Nephron (organoid): Measurements from ENCODE around the gene PLEKHG4.

ENCODE experiments used
- H3K27ac Mint-ChIP-seq, 3 experiments: 2 replicates each; pipeline ENCODE4 v1.8.0; 2020; ENCODE audit warnings: mixed read lengths in 3 of 3, mild to moderate bottlenecking in 2 of 3, moderate library complexity in 1 of 3
- H3K27me3 Mint-ChIP-seq: 2 replicates; pipeline ENCODE4 v1.8.0; 2021; ENCODE audit warnings: low read depth, mild to moderate bottlenecking, moderate library complexity, mixed read lengths
- H3K36me3 Mint-ChIP-seq: 2 replicates; pipeline ENCODE4 v1.8.0; 2020; ENCODE audit warnings: low read depth, mixed read lengths
- H3K4me1 Mint-ChIP-seq: 2 replicates; pipeline ENCODE4 v1.8.0; 2020; ENCODE audit warnings: mixed read lengths
- H3K4me3 Mint-ChIP-seq, 3 experiments: 2 replicates each; pipeline ENCODE4 v1.8.0; 2020; ENCODE audit warnings: mild to moderate bottlenecking in 3 of 3, mixed read lengths in 3 of 3, moderate library complexity in 2 of 3
- H3K9me3 Mint-ChIP-seq: 2 replicates; pipeline ENCODE4 v1.8.0; 2020; ENCODE audit warnings: mixed read lengths
- TF ChIP-seq, protein P1 (sequence below), 3 experiments: fragments of 200-600 bp; sonication (generic); IDR thresholded peaks; one replicate each; pipeline ENCODE4 v1.5.0; 2021; ENCODE audit warnings: antibody characterized with exemption in 3 of 3; ENCODE audit not compliant: unreplicated experiment in 3 of 3

Gene PLEKHG4

DNA sequence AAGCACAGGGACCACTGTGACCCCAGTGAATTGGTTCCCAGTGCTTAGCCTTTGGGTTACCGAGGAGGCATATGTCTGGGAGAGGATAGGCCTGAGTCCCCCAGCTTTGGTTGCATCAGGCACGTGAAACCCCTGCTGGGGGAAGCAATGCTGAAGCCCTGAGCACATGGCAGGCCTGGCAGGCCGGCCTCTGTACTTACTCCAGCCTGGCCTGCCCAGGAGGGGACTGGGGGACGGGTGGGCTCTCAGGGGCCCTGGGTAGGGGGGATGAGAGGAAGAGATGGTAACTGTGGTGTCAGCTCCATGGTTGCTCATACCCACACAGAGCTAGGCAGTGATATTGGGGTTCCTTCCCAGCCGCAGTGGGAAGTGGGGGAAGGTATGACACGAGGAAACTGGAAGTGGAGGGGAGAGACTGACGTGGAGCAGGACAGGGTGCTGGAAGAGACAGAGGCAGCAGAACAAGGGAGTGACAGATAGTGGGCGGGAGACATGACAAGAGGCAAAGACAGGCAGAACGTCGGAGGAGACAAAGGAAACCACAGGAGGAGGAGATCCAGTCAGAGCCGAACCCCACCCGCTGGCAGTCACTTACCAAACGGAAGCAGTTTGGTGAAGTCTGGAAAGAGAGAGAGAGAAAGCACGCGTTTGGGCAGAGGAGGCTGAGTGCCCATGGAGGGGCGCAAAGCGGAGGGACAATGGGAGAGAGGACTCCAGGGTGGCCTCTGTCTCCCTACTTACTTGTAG is 43.3 kb upstream of the PLEKHG4 start:
- H3K4me3 Mint-ChIP-seq, result no peak overlapping the region
- H3K9me3 Mint-ChIP-seq, result no peaks in the 10 kb centered on the region
- no peaks in the 10 kb centered on the region for H3K27me3 Mint-ChIP-seq
- no peak overlapping the region for H3K27ac Mint-ChIP-seq
- peaks cover 17% of the 10 kb centered on the region for H3K36me3 Mint-ChIP-seq
- no peaks in the 10 kb centered on the region for H3K4me1 Mint-ChIP-seq
- TF ChIP-seq, protein P1, sequence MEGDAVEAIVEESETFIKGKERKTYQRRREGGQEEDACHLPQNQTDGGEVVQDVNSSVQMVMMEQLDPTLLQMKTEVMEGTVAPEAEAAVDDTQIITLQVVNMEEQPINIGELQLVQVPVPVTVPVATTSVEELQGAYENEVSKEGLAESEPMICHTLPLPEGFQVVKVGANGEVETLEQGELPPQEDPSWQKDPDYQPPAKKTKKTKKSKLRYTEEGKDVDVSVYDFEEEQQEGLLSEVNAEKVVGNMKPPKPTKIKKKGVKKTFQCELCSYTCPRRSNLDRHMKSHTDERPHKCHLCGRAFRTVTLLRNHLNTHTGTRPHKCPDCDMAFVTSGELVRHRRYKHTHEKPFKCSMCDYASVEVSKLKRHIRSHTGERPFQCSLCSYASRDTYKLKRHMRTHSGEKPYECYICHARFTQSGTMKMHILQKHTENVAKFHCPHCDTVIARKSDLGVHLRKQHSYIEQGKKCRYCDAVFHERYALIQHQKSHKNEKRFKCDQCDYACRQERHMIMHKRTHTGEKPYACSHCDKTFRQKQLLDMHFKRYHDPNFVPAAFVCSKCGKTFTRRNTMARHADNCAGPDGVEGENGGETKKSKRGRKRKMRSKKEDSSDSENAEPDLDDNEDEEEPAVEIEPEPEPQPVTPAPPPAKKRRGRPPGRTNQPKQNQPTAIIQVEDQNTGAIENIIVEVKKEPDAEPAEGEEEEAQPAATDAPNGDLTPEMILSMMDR (IDR thresholded peaks at IDR 0.05; ENCODE audit: unreplicated experiment in 3 of 3), result no peak

GRCh38 chr16:67236563-67237395 is 42.6 kb upstream of the PLEKHG4 start:
- peaks cover 17% of the 10 kb centered on the region for H3K36me3 Mint-ChIP-seq
- H3K27me3 Mint-ChIP-seq, result no peaks in the 10 kb centered on the region
- TF ChIP-seq, protein P1 (IDR thresholded peaks at IDR 0.05; ENCODE audit: unreplicated experiment in 3 of 3), result no peak
- no peak overlapping the region for H3K27ac Mint-ChIP-seq
- no peaks in the 10 kb centered on the region for H3K9me3 Mint-ChIP-seq
- H3K4me1 Mint-ChIP-seq, result no peaks in the 10 kb centered on the region
- H3K4me3 Mint-ChIP-seq, result no peak overlapping the region

DNA sequence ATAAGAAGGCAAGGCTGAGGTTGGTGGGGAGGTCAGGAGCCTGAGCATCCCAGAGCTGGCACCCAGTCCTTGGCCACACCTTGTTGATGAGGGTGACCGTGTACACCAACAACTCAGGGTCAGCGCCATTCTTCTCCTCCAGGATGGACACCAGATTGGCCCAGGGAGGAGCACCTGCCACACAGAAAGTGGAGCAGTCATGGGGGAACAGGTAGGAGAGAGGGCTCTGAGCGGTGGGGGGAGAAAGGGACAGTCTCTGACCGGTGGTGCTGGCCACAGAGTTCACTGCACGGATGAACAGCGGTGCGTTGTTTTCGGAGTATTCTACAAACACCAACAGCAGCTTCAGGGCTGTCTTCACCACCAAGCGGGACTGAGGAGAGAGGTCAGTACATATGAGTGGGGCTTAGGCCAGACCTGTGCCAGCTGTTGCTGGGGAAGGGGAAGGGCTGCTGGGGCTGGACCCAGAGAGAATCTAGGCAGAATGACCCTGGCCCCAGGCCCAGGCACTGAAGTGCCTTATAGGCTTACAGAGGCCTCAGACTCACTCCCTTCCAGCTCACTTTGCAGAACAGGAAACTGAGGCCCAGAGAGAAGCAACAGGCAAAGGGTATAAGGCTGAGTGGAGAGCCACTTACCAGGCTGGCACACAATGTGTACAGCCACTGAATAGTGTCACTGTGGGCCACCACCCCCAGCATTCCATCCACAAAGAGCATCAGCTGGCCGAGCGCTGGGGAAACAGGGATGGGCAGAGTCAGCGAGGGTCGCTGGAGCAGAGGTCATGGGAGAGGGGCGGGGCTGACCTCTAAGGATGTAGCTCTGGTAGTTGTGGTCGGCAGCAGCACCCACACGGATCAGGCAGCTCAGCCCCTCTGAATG is 41.7 kb upstream of the PLEKHG4 start:
- TF ChIP-seq, protein P1 (IDR thresholded peaks at IDR 0.05; ENCODE audit: unreplicated experiment in 3 of 3), result no peak
- H3K27ac Mint-ChIP-seq, result no peak overlapping the region
- H3K4me1 Mint-ChIP-seq, result no peaks in the 10 kb centered on the region
- no peaks in the 10 kb centered on the region for H3K9me3 Mint-ChIP-seq
- H3K4me3 Mint-ChIP-seq, result no peak overlapping the region
- H3K36me3 Mint-ChIP-seq, result peaks cover 17% of the 10 kb centered on the region
- no peaks in the 10 kb centered on the region for H3K27me3 Mint-ChIP-seq

DNA sequence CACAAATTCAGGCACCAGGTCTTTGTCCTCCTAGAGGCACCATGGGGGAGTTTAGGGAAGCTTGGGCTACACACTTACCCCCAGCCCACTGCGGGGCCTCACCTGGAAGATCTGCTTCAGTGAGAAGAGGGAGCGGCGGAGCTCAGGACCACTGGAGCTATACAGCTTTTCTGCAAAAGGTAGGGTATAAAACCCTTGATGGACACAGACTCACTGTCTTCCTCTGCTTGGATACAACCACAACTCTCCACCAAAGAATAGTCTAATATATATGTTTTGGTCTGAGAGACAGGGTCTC is 41.1 kb upstream of the PLEKHG4 start:
- no peak overlapping the region for H3K4me3 Mint-ChIP-seq
- peaks cover 16% of the 10 kb centered on the region for H3K36me3 Mint-ChIP-seq
- TF ChIP-seq, protein P1 (IDR thresholded peaks at IDR 0.05; ENCODE audit: unreplicated experiment in 3 of 3), result no peak
- no peak overlapping the region for H3K27ac Mint-ChIP-seq
- no peaks in the 10 kb centered on the region for H3K4me1 Mint-ChIP-seq
- H3K9me3 Mint-ChIP-seq, result no peaks in the 10 kb centered on the region
- H3K27me3 Mint-ChIP-seq, result no peaks in the 10 kb centered on the region

DNA sequence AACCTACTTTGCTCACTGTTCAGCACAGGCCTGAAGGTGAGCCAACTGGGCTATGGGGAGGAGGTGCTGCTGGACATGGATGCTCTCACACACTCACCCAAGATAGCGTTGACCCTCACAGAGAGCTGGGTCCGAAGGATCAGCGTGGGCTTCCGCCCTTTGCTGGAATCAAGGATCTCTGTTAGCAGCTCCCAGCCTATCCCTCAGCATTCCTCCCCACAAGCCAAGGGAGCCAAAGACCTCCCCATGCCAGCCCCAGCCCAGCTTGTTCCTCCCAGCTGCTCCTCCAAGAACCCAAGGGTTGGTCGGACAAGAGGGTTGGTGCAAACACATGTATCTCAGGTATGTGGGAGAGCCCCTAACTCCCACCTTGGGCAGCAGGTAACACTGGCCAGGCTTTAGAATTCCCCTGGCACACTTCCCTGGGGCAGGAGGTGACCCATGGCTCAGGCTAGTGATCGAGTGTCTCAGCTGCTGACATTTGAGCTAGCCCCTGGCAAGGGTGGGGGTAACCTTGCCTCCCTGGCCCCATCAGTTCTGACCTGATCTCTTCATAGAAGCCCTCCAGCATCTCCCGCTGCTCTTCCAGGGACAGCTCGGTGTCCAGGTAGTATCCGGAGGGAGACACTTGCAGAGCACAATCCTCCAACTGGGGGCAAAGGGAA is 40.4 kb upstream of the PLEKHG4 start:
- no peak overlapping the region for H3K27ac Mint-ChIP-seq
- TF ChIP-seq, protein P1 (IDR thresholded peaks at IDR 0.05; ENCODE audit: unreplicated experiment in 3 of 3), result no peak
- H3K36me3 Mint-ChIP-seq, result peaks cover 12% of the 10 kb centered on the region
- no peaks in the 10 kb centered on the region for H3K9me3 Mint-ChIP-seq
- no peaks in the 10 kb centered on the region for H3K27me3 Mint-ChIP-seq
- H3K4me3 Mint-ChIP-seq, result no peak overlapping the region
- no peaks in the 10 kb centered on the region for H3K4me1 Mint-ChIP-seq
